Measurements from ENCODE around the gene NOTUM.

NOTUM gene

GRCh38 chr17:81913394-81914102 is 47.4 kb downstream of the NOTUM start:
- Histone ChIP-seq H3K4me1 (ENCODE audit: insufficient read depth, low read length, poor library complexity, severe bottlenecking) (peaks cover 22% of the 10 kb centered on the region), H3K9me2 (replicated peaks; ENCODE audit: low read depth, low read length) (no peaks in the 10 kb centered on the region), H3K4me3 (ENCODE audit: low read length, poor library complexity, severe bottlenecking) (no peak overlapping the region), H3K9ac (ENCODE audit: low read depth, low read length, poor library complexity, severe bottlenecking) (no peak overlapping the region), H3K36me3 (ENCODE audit: insufficient read depth, low read length) (peaks cover 22% of the 10 kb centered on the region; the same call in 1 of the 2 replicates), H3K9me3 (ENCODE audit: insufficient read depth, low read depth, low read length) (no peaks in the 10 kb centered on the region), H3K4me2 (ENCODE audit: low read depth, low read length, poor library complexity, severe bottlenecking) (no peak overlapping the region), H3F3A (ENCODE audit: low read depth) (no peaks in the 10 kb centered on the region), H2AFZ (ENCODE audit: low read length) (no peak overlapping the region), H3K79me2 (ENCODE audit: insufficient read depth, low read length) (peaks cover 52% of the 10 kb centered on the region), H3K27me3 (ENCODE audit: insufficient read depth, low read length, poor library complexity, severe bottlenecking) (no peaks in the 10 kb centered on the region), H4K20me1 (ENCODE audit: insufficient read depth, low read length, poor library complexity, severe bottlenecking) (peaks cover 38% of the 10 kb centered on the region)
- TF ChIP-seq, protein P1, sequence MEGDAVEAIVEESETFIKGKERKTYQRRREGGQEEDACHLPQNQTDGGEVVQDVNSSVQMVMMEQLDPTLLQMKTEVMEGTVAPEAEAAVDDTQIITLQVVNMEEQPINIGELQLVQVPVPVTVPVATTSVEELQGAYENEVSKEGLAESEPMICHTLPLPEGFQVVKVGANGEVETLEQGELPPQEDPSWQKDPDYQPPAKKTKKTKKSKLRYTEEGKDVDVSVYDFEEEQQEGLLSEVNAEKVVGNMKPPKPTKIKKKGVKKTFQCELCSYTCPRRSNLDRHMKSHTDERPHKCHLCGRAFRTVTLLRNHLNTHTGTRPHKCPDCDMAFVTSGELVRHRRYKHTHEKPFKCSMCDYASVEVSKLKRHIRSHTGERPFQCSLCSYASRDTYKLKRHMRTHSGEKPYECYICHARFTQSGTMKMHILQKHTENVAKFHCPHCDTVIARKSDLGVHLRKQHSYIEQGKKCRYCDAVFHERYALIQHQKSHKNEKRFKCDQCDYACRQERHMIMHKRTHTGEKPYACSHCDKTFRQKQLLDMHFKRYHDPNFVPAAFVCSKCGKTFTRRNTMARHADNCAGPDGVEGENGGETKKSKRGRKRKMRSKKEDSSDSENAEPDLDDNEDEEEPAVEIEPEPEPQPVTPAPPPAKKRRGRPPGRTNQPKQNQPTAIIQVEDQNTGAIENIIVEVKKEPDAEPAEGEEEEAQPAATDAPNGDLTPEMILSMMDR (conservative IDR thresholded peaks at IDR 0.05; ENCODE audit: low read length): no peak
- TF ChIP-seq EZH2phosphoT487 (IDR thresholded peaks at IDR 0.05; ENCODE audit: borderline replicate concordance): no peak

- H2AFZ ChIP-seq (ENCODE audit: low read length): no peak overlapping the region
- peaks cover 25% of the 10 kb centered on the region; the same call in 1 of the 2 replicates for H3K36me3 ChIP-seq (ENCODE audit: insufficient read depth, low read length)
- no peaks in the 10 kb centered on the region for H3K9me2 ChIP-seq (replicated peaks; ENCODE audit: low read depth, low read length)
- peaks cover 51% of the 10 kb centered on the region for H3K79me2 ChIP-seq (ENCODE audit: insufficient read depth, low read length)
- no peak overlapping the region for H3K9ac ChIP-seq (ENCODE audit: low read depth, low read length, poor library complexity, severe bottlenecking)
- H3K9me3 ChIP-seq (ENCODE audit: insufficient read depth, low read depth, low read length): no peaks in the 10 kb centered on the region
- H3K4me1 ChIP-seq (ENCODE audit: insufficient read depth, low read length, poor library complexity, severe bottlenecking): peaks cover 22% of the 10 kb centered on the region
- no peak overlapping the region for H3K4me3 ChIP-seq (ENCODE audit: low read length, poor library complexity, severe bottlenecking)
- H3F3A ChIP-seq (ENCODE audit: low read depth): no peaks in the 10 kb centered on the region
- no peak overlapping the region for H3K4me2 ChIP-seq (ENCODE audit: low read depth, low read length, poor library complexity, severe bottlenecking)
- no peaks in the 10 kb centered on the region for H3K27me3 ChIP-seq (ENCODE audit: insufficient read depth, low read length, poor library complexity, severe bottlenecking)
- TF ChIP-seq, protein P1 (conservative IDR thresholded peaks at IDR 0.05; ENCODE audit: low read length): no peak
- H4K20me1 ChIP-seq (ENCODE audit: insufficient read depth, low read length, poor library complexity, severe bottlenecking): peaks cover 35% of the 10 kb centered on the region
Measured at GRCh38 chr17:81912441-81913309, 48.3 kb downstream of the NOTUM start.

- Histone ChIP-seq H2AFZ (ENCODE audit: low read length) (no peak overlapping the region), H3K4me3 (ENCODE audit: low read length, poor library complexity, severe bottlenecking) (peak overlapping the region; percentile 54), H3K9me2 (replicated peaks; ENCODE audit: low read depth, low read length) (no peaks in the 10 kb centered on the region), H3K9me3 (ENCODE audit: insufficient read depth, low read depth, low read length) (no peaks in the 10 kb centered on the region), H3K27me3 (ENCODE audit: insufficient read depth, low read length, poor library complexity, severe bottlenecking) (no peaks in the 10 kb centered on the region), H3K36me3 (ENCODE audit: insufficient read depth, low read length) (peaks cover 25% of the 10 kb centered on the region; the same call in 1 of the 2 replicates), H4K20me1 (ENCODE audit: insufficient read depth, low read length, poor library complexity, severe bottlenecking) (peaks cover 32% of the 10 kb centered on the region), H3K79me2 (ENCODE audit: insufficient read depth, low read length) (peaks cover 44% of the 10 kb centered on the region), H3F3A (ENCODE audit: low read depth) (no peaks in the 10 kb centered on the region), H3K4me1 (ENCODE audit: insufficient read depth, low read length, poor library complexity, severe bottlenecking) (peaks cover 19% of the 10 kb centered on the region), H3K4me2 (ENCODE audit: low read depth, low read length, poor library complexity, severe bottlenecking) (no peak overlapping the region), H3K9ac (ENCODE audit: low read depth, low read length, poor library complexity, severe bottlenecking) (no peak overlapping the region)
- TF ChIP-seq EZH2phosphoT487 (IDR thresholded peaks at IDR 0.05; ENCODE audit: borderline replicate concordance): no peak
- TF ChIP-seq, protein P1 (conservative IDR thresholded peaks at IDR 0.05; ENCODE audit: low read length): no peak
Measured at GRCh38 chr17:81911969-81912368, 49.0 kb downstream of the NOTUM start.
